ENCODE results near the gene SHISA7.

The SHISA7 gene

DNA sequence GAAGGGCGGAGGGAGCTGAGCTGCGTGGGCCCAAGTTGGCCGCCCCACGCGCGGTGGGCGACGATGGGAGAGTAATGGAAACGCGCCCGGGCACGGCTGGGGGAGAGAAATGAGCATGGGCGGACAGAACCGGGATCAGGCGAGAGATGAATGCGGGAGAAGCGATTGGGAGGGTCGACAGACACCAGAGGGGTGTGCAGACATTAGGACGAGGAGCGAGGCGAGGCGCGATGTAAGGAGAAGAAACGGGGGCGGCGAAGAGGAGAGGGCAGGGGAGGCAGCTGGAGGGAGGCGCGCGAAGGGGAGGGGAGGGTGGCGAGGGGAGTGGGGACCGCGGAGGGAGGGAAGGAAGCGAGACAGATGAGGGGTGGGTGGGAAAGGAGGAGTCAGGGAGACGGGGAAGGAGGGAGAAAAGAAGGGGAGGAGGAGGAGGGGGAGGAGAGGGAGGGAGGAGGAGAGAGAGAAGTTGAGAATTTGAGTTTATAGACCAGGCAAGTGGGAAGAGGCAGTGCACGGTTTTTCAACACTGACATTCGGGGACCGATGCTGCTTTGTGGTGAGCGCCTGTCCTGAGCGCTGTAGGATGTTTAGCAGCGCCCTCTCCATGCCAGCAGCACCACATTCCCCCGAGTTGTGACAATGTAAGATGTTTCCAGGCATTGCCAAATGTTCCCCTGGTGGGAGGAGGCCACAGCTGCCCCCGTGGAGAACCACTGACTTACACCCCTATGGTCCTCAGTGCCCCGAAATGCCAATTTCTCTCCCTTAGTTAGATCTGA is at the start of gene SHISA7:
TSS of gene SHISA7 (minus strand) at position 256 of the 779 bp plus-strand sequence. CDS start 437 bp downstream, outside the sequence.
- no peak for DNase-seq

DNA sequence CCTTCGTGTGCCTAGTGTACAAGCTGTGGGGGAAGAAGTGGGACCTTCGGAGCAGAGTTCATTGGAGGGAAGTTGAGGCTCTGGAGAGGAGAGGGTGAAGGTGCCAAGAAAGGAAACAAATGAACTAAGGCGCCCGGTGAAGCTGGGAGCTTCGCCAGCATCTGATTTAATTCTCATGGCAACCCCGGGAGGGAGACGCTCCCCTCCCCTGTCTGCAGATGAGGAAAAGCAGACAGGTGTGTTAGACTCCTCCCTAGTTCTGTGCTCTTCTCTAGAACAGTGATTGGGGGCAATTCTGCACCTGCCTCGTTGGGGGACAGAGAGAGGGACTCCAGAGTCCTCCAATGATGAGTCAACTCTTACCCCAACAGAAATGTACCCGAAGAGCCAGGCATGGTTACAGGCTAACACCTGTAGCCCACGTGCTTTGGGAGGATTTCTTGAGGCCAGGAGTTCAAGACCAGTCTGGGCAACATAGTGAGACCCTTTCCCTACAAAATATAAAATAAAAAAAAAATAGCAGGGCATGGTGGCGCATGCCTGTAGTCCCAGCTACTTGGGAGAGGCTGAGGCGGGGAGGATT is 49.4 kb upstream of the SHISA7 start:
- no peak for DNase-seq

DNA sequence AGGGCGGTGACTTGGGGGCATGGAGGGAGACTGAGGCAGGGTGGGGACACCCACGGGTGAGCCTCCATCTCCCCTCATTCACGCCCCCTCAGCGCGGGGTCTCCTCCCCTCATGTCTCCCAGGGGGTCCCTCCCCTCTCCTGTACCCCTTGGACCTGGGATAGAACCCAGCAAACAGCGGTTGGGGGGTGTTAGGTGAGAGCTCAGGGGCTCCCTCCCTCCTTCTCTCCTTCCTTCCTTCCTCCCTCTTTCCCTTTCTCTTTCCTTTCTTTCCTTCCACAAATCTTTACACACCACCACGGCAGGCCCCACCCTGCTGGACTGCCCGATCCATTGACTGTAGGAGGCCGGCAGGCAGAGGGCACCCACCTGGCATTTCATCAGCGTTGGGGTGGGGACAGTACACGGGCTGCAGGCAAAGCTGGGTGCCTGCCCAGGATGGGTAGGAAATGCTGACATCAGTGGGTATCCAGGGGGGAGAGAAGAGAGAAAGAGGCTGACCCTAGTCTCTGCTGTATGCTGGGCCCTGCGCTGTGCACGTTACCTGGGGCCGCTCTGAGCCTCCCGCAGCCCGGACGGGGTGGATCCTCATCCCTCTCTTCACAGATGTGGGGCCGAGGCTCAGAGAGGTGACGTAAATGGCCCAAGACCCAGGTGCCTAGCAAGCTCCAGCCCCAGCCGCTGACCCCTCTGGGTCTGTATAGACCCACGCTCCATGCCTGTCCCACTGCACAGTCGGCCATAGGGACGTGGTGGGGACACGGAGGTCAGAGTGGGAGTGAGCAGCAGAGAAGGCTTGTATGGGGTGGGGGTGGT is 48.7 kb upstream of the SHISA7 start:
- DNase-seq: no peak

DNA sequence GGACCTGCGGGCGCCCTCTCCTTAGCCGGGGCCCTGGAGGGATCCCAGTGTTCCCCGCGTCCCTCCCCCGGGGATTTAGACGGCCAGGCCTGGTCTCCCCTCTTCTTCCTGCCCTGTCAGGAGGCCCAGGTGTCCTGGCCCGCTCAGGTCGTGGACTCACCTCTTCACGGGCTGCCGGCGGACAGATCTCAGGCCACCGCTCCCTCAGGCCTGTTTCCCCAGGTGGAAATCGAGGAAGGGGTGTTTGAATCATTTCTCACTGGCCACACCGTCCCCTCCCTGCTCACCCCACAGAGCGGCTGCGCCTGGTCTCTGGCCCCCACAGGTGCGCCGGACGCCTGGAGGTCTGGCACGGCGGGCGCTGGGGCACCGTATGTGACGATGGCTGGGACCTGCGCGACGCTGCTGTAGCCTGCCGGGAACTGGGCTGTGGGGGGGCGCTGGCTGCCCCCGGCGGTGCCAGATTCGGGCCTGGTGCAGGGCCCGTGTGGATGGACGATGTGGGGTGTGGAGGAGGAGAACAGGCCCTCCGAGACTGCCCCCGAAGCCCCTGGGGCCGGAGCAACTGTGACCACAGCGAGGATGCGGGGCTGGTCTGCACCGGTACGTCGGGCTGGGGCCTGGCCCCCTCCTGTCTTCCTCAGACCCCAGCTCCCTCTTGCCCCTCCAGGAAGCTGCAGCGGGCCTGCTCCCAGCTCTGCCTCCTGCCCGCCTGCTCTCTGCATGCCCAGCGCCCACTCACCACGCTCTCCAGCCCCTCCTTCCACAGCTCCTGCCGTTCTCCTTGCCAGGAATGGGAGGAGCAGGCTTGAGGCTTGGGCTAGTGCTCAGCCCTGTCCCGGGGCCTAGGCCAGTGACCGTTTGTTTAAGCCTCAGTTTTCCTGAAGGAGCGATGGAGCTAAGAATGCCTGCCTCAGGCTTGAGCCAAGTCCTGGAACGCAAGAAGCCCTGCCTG is 47.7 kb upstream of the SHISA7 start:
- DNase-seq: no peak

DNA sequence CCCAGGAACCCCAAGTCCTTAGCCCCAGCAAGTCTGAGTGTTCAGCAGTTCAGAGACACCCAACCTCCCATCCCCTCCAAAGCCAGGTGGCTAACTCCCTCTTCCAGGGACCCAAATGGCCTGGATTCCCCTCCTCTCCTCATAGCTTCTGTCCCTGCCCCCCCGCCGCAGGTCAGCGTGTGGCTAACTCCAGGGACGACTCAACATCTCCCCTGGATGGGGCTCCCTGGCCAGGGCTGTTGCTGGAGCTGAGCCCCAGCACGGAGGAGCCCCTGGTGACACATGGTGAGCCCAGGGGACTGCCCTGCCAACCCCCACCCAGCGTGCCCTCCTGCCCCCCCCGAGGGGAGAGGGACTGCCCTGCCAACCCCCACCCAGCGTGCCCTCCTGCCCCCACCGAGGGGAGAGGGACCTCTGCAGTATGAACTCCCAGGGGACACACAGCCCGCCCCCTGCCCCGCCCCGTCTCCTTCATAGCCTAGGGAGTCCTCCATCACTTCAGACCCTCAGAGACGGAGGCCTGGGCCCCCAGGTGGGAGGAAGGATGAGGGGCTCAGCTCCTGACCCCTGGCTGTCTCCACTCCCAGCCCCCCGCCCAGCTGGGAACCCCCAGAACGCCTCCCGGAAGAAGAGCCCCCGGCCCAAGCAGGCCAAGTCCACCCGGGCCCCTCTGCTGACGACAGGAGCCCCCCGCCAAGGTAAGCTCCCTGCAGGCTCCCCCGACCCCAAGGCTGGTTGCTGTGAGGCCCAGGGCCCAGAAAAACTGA is 46.8 kb upstream of the SHISA7 start:
- no peak for DNase-seq

DNA sequence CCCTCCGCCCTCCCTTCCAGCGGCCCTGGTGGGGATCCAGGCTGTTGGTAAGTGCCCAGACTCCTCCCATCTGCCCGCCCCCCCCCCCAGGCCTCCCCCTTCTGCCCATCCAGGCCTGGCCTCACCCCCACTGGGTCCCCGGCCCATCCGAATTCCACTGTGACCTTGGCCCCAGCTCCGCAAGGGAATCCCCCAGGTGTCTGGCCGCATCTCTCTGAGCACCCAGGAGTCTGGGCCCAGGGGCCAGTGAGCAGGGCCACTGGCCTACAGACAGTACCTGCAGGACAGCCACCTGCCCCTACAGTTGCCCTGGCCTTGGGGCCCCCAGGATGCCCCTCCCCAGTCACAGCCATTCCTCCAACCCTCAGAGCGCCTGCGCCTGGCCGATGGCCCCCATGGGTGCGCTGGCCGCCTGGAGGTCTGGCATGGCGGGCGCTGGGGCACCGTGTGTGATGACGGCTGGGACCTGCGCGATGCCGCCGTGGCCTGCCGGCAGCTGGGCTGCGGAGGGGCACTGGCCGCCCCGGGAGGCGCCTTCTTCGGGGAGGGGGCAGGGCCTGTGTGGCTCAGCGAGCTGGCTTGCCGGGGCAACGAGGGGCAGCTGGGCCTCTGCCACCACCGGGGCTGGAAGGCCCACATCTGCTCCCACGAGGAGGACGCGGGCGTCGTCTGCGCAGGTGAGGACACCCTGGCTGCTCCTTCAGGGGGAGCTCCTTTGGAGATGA is 46.0 kb upstream of the SHISA7 start:
- DNase-seq: no peak

DNA sequence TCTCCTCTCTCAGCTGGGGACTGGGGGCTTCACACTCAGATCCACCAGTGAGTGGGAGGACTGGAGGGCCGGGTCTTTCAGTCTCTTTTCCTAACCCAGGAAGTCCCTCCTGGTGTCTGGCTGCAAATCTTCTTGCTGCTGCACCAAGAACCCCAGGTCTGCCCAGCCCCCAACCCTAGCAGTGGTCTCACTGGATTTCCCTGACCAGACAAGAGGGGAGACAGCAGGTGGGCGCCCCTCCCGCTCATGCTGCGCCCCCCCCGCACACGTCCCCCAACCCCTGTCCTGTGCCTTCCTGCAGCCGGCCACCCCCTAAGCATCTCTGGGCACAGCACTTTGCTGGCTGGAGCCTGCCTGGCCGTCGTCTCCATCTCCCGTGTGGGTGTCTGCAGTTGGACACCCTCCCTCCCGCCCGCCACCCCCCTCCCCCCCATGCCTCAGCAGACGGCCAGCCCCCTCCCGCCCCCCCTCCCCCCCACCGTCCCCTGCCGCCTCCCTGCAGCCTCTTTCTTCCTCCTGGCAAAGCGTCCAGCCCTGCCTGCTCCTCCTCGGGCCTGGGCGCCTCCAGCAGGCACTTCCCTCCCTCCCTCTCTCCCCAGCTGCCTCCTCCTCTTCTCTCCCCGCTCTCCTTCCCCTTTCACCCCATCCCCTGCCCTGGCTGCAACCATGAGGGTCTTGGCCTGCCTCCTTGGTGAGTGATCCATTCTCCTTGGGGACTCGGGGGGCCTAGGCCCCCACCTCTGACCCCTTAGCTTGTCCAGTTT is 45.0 kb upstream of the SHISA7 start, which contains the start of gene SSC5D:
TSS of gene SSC5D (plus strand) at position 513 of the 764 bp plus-strand sequence. CDS start at position 667, 154 bp downstream.
- DNase-seq: no peak

DNA sequence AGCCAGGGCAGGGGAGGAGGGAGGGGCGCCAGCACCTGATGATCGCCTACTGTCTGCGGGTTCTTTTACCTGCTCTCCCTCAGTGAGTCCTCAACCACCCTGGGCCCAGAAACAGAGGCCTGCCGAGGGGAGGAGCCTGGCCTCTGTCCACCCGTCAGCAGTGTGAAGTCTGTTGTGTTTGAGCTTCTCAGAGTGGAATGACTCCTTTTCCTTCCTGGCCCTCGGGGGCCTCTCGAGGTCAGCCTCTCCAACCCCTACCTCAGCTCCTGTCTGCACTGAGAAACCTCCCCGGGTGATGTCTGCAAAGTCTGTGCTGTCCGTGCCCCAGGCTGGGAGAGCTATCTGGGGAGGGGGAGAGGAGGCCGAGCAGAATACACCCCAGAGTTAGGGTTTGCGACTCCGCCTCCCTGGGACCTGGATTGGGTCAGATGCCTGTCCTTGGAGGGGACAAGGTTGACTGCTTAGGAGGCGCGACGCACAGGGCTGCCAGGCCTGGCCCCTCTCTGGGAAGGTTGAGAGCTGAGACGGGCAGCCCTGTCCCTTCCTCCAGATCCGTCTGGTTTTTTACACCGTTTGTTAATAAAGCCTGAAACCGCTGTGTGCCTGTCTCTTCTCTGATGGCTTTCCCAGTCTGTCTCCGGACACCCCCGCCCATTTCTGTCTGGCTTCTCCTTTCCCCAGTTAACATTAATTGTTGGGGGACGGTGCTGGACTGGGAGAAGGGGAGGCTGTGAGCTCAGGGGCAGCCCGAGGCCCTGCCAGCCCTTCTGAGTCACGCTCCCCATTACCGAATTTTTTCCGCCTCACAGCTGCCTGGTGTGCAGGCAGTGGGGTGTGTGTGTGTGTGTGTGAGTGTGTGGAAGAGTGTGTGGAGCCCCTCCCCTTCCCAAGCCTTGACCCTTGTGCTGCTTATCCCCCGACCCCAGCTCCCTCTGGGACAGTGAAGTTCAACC is 44.1 kb upstream of the SHISA7 start:
- no peak for DNase-seq

DNA sequence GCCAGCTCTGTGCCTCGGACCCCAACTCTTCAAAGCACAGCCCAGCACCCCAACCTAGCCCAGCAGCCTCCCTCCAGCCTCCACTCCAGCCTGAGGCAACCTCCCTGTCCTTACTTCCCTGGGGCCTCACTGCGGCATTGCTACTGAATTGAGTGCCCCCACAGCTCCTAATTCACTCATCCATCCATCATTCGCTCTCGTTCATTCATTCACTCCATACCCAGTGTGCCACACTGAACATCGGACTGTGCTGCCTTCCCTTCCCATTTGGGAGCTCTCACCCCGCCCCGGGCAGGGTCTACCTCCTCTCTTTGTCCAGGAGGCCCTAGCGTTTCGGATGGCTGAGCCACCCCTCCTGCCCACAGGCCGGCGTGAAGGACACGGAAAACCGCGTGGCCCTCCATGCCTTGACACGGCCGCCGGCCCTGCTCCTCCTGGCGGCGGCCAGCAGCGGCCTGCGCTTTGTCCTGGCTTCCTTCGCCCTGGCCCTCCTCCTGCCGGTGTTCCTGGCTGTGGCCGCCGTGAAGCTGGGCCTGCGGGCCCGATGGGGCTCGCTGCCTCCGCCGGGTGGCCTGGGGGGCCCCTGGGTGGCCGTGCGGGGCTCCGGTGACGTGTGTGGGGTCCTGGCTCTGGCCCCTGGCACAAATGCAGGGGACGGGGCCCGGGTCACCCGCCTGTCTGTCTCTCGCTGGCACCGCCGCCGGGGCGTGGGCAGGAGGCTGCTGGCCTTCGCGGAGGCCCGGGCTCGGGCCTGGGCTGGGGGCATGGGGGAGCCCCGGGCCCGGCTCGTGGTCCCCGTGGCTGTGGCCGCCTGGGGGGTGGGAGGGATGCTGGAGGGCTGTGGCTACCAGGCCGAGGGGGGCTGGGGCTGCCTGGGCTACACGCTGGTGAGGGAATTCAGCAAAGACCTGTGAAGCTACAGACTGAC is 43.2 kb upstream of the SHISA7 start:
- DNase-seq: no peak

DNA sequence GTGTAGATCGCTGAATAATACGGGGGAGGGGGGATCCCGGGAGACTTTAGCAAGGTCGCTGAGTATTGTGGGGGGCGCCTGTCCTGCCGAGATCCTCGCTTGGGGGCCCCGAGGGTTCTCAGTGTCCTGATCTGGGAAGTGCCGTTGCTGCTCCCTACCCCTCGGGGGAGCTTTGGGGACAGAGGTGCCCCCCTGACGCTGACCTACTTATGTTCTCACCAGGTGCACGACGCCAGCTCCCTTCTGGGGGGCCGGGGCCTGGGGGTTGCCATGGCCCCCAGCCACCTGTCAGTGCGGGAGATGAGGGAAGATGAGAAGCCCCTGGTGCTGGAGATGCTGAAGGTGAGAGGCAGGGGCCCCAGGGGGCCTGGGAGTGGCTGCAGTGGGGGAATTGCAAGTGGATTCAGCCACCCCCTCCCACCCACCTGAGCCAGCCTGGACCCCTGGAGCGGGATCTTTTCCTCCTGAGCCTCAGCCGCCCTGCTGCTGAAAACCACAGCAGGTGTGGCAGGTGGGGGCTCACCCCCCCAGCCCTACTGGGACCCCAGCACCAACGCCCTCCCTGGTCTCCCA is 42.4 kb upstream of the SHISA7 start:
- no peak for DNase-seq

DNA sequence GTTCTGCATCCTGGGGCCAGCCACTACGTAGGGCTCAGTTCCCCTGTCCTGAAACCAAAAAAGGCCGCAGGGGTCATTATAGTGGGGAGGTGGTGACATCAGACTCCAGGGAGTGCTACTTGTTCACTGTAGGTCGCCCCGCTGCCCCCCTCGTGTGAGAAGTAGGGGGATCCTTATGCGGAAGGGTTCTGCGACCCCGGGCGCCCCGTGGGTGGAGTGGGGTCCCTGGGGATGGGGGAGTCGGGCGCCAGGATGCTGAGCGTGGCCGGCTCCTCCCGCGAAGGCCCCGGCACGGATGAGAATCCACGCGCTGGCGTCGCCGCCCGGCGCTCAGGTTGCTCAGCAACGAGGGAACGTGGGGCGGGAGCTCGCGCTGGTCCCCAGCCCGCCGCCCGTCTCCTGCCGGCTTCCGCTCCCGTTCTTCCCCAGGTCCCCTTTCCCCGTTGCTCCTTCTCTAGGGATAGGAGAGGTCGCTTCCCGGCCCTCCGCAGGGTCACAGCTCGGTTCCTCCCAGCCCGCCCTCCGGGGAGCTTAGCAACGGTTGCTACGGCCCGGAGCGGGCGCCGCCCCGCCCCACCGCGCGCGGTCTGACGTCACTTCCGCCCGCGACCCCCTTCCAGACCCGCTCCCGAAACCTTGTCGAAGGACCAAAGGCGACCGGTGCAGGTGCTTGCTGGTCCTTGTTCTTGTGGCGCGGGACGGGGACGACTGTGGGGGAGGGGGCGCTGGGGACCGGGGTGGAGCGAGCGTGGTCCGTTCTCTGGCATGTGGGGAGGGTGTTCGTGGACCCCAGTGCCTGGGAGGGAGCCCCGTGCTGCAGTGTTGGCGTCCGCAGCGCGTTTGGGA is 41.7 kb upstream of the SHISA7 start, which contains the start of gene NAT14:
TSS of gene NAT14 (plus strand) at position 596 of the 846 bp plus-strand sequence. CDS start 521 bp downstream, outside the sequence.
- peak; percentile 65 for DNase-seq

DNA sequence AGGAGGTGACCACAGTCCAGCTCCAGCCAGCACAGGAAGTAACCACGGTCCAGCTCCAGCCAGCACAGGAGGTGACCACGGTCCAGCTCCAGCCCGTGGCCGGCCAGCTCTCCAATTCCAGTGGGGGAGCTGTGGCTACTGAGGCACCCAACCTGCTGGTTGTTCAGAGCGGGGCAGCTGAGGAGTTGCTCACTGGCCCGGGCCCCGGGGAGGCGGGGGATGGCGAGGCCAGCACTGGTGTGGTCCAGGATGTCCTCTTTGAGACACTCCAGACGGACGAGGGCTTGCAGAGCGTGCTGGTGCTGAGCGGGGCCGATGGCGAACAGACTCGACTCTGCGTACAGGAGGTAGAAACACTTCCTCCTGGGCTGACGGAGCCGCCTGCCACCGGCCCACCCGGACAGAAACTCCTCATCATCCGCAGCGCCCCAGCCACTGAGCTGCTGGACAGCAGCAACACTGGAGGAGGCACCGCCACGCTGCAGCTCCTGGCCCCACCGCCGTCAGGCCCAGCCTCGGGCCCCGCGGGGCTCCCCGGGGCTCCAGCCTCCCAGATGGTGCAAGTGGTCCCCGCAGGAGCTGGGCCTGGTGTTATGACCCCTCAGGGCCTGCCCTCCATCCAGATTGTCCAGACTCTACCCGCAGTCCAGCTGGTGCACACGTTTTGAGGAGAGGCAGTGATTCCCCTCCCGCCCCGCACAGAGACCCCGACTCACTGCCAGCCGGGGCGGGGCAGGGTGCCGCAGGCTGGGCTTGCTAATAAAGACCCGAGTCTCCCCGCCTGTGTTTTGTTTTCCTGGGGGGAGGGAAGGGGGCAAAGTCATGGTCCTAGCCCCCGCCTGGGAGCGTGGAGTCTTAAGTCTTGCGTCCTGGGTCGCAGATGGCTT is 40.8 kb upstream of the SHISA7 start:
- DNase-seq: no peak

DNA sequence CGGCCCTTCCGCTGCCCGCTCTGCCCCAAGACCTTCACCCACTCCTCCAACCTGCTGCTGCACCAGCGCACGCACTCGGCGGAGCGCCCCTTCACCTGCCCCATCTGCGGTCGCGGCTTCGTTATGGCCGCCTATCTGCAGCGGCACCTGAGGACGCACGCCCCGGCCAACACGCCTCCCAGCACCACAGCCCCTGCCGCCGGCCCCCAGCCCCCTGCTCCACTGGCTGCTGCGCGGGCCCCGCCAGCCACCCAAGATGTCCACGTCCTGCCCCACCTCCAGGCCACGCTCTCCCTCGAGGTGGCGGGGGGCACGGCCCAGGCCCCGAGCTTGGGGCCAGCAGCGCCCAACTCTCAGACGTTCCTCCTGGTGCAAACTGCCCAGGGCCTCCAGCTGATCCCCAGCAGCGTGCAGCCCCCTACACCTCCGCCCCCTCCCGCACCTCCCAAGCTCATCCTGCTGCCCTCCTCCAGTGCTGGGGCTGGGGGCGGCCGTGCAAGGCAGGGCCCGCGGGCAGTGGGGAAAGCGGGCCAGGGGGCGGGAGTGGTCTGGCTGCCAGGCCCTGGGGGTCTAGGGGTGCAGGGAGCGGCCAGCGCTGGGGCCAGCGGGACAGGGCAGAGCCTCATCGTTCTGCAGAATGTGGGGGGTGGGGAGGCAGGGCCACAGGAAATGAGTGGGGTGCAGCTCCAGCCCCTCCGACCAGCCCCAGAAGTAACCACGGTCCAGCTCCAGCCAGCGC is 40.0 kb upstream of the SHISA7 start:
- DNase-seq: no peak
